Activated T-cell treated with anti-CD3 and anti-CD28 coated beads, Interleukin-2, amount 50 U/mL, for 24 hours (primary cell): ENCODE data around the gene RPS19.

Experiments used
- DNase-seq: peaks from one replicate; pipeline ENCODE4 v3.0.0-alpha.2; 2020
- H3K27ac Mint-ChIP-seq: 2 replicates; pipeline ENCODE4 v1.8.0; 2020; ENCODE audit warnings: mild to moderate bottlenecking, mixed read lengths
- H3K27me3 Mint-ChIP-seq: 2 replicates; pipeline ENCODE4 v1.8.0; 2020; ENCODE audit warnings: mixed read lengths
- H3K36me3 Mint-ChIP-seq: 2 replicates; pipeline ENCODE4 v1.8.0; 2020; ENCODE audit warnings: low read depth, mixed read lengths
- H3K4me1 Mint-ChIP-seq: 2 replicates; pipeline ENCODE4 v1.8.0; 2020; ENCODE audit warnings: low read depth, mixed read lengths
- H3K4me3 Mint-ChIP-seq: 2 replicates; pipeline ENCODE4 v1.8.0; 2020; ENCODE audit warnings: mild to moderate bottlenecking, moderate library complexity, mixed read lengths
- H3K9me3 Mint-ChIP-seq: 2 replicates; pipeline ENCODE4 v1.8.0; 2020; ENCODE audit warnings: mixed read lengths

RPS19 gene

GRCh38 chr19:41859618-41860418 is at the start of gene RPS19:
Gene RPS19 (plus strand): TSS chr19:41860255. CDS start chr19:41860775, 520 bp downstream.
- H3K27ac Mint-ChIP-seq = peak within 1 kb of the TSS; percentile 100
- no peaks in the 10 kb centered on the region for H3K27me3 Mint-ChIP-seq
- H3K36me3 Mint-ChIP-seq = peaks cover 50% of the 10 kb centered on the region
- no peaks in the 10 kb centered on the region for H3K9me3 Mint-ChIP-seq
- peak; percentile 99 for DNase-seq
- peaks cover 46% of the 10 kb centered on the region for H3K4me1 Mint-ChIP-seq
- H3K4me3 Mint-ChIP-seq = peak within 1 kb of the TSS; percentile 86

- H3K4me3 Mint-ChIP-seq = no peak overlapping the region
- H3K4me1 Mint-ChIP-seq = peaks cover 11% of the 10 kb centered on the region
- H3K27me3 Mint-ChIP-seq = peaks cover 7% of the 10 kb centered on the region
- no peak overlapping the region for H3K27ac Mint-ChIP-seq
- H3K36me3 Mint-ChIP-seq = no peaks in the 10 kb centered on the region
- DNase-seq = no peak
- no peaks in the 10 kb centered on the region for H3K9me3 Mint-ChIP-seq
These were observed 49.8 kb upstream of the RPS19 start for GRCh38 chr19:41810301-41810700.

GRCh38 chr19:41811036-41811435 is 49.0 kb upstream of the RPS19 start:
- Mint-ChIP-seq H3K9me3 (no peaks in the 10 kb centered on the region), H3K4me1 (peaks cover 6% of the 10 kb centered on the region), H3K4me3 (no peak overlapping the region), H3K27ac (no peak overlapping the region), H3K36me3 (no peaks in the 10 kb centered on the region), H3K27me3 (peaks cover 7% of the 10 kb centered on the region)
- no peak for DNase-seq

- Mint-ChIP-seq H3K9me3 (no peaks in the 10 kb centered on the region), H3K4me1 (peaks cover 6% of the 10 kb centered on the region)
These were observed 48.1 kb upstream of the RPS19 start for GRCh38 chr19:41811981-41812380.

GRCh38 chr19:41813911-41814310 is 46.1 kb upstream of the RPS19 start:
- H3K9me3 Mint-ChIP-seq = no peaks in the 10 kb centered on the region
- H3K4me3 Mint-ChIP-seq = no peak overlapping the region
- peaks cover 7% of the 10 kb centered on the region for H3K27me3 Mint-ChIP-seq
- H3K36me3 Mint-ChIP-seq = no peaks in the 10 kb centered on the region
- H3K27ac Mint-ChIP-seq = no peak overlapping the region
- H3K4me1 Mint-ChIP-seq = peaks cover 6% of the 10 kb centered on the region
- DNase-seq = no peak

More at GRCh38 chr19:41811981-41812380, 48.1 kb upstream of the RPS19 start:
- no peak overlapping the region for H3K27ac Mint-ChIP-seq
- no peak overlapping the region for H3K4me3 Mint-ChIP-seq
- no peaks in the 10 kb centered on the region for H3K36me3 Mint-ChIP-seq
- no peak for DNase-seq
- peaks cover 7% of the 10 kb centered on the region for H3K27me3 Mint-ChIP-seq

- Mint-ChIP-seq H3K4me3 (no peak overlapping the region), H3K27ac (no peak overlapping the region), H3K27me3 (peaks cover under 1% of the 10 kb centered on the region), H3K9me3 (no peaks in the 10 kb centered on the region), H3K4me1 (peaks cover 6% of the 10 kb centered on the region), H3K36me3 (no peaks in the 10 kb centered on the region)
- DNase-seq = no peak
These were observed 44.8 kb upstream of the RPS19 start for GRCh38 chr19:41815301-41815700.

- Mint-ChIP-seq H3K4me3 (no peak overlapping the region), H3K4me1 (peaks cover 9% of the 10 kb centered on the region), H3K9me3 (no peaks in the 10 kb centered on the region), H3K36me3 (no peaks in the 10 kb centered on the region), H3K27ac (no peak overlapping the region), H3K27me3 (peaks cover 13% of the 10 kb centered on the region)
- DNase-seq = no peak
These were observed 43.3 kb upstream of the RPS19 start for GRCh38 chr19:41816761-41817160.

GRCh38 chr19:41821003-41821735 is 38.9 kb upstream of the RPS19 start:
- Mint-ChIP-seq H3K4me3 (no peak overlapping the region), H3K27me3 (peaks cover 20% of the 10 kb centered on the region), H3K4me1 (peaks cover 3% of the 10 kb centered on the region), H3K27ac (no peak overlapping the region), H3K9me3 (no peaks in the 10 kb centered on the region), H3K36me3 (no peaks in the 10 kb centered on the region)
- DNase-seq = peak; percentile 56

- Mint-ChIP-seq H3K4me1 (no peaks in the 10 kb centered on the region), H3K36me3 (no peaks in the 10 kb centered on the region), H3K9me3 (no peaks in the 10 kb centered on the region), H3K27me3 (peaks cover 31% of the 10 kb centered on the region), H3K27ac (no peak overlapping the region), H3K4me3 (no peak overlapping the region)
- DNase-seq = no peak
These were observed 21.9 kb upstream of the RPS19 start for GRCh38 chr19:41837981-41838708.

- Mint-ChIP-seq H3K4me3 (no peak overlapping the region), H3K27me3 (peaks cover 31% of the 10 kb centered on the region), H3K9me3 (no peaks in the 10 kb centered on the region), H3K36me3 (no peaks in the 10 kb centered on the region), H3K27ac (no peak overlapping the region), H3K4me1 (no peaks in the 10 kb centered on the region)
- DNase-seq = no peak
These were observed 20.8 kb upstream of the RPS19 start for GRCh38 chr19:41839211-41839610.

GRCh38 chr19:41843371-41843770 is 16.7 kb upstream of the RPS19 start:
- peaks cover 8% of the 10 kb centered on the region for H3K27me3 Mint-ChIP-seq
- no peaks in the 10 kb centered on the region for H3K4me1 Mint-ChIP-seq
- no peaks in the 10 kb centered on the region for H3K9me3 Mint-ChIP-seq
- no peak overlapping the region for H3K4me3 Mint-ChIP-seq
- H3K27ac Mint-ChIP-seq = no peak overlapping the region
- H3K36me3 Mint-ChIP-seq = no peaks in the 10 kb centered on the region
- DNase-seq = no peak

- Mint-ChIP-seq H3K36me3 (no peaks in the 10 kb centered on the region), H3K4me3 (no peak within 1 kb of the TSS), H3K4me1 (no peaks in the 10 kb centered on the region), H3K27me3 (no peaks in the 10 kb centered on the region), H3K9me3 (no peaks in the 10 kb centered on the region), H3K27ac (no peak within 1 kb of the TSS)
- DNase-seq = no peak
These were observed 15.5 kb upstream of the RPS19 start, which contains the start of gene LYPD4 for GRCh38 chr19:41844601-41845000. Gene LYPD4 (minus strand): TSS chr19:41844683. CDS start chr19:41839285, 5,398 bp downstream.

GRCh38 chr19:41845001-41845050 is 15.2 kb upstream of the RPS19 start, which contains the start of gene DMRTC2:
Gene DMRTC2 (plus strand): TSS chr19:41845042. CDS start chr19:41847429, 2,387 bp downstream.
- H3K4me1 Mint-ChIP-seq = no peaks in the 10 kb centered on the region
- H3K4me3 Mint-ChIP-seq = no peak within 1 kb of the TSS
- H3K27ac Mint-ChIP-seq = no peak within 1 kb of the TSS
- H3K36me3 Mint-ChIP-seq = no peaks in the 10 kb centered on the region
- DNase-seq = no peak
- no peaks in the 10 kb centered on the region for H3K27me3 Mint-ChIP-seq
- no peaks in the 10 kb centered on the region for H3K9me3 Mint-ChIP-seq

- Mint-ChIP-seq H3K4me3 (no peak overlapping the region), H3K36me3 (no peaks in the 10 kb centered on the region)
These were observed 14.9 kb upstream of the RPS19 start for GRCh38 chr19:41845051-41845590.

More at GRCh38 chr19:41845051-41845590, 14.9 kb upstream of the RPS19 start:
- Mint-ChIP-seq H3K9me3 (no peaks in the 10 kb centered on the region), H3K27ac (no peak overlapping the region), H3K27me3 (no peaks in the 10 kb centered on the region), H3K4me1 (no peaks in the 10 kb centered on the region)
- DNase-seq = no peak
